ENCODE measurements around the gene CYSLTR2. TPM values are rescaled to one million over a fixed set of nuclear protein-coding genes. Genes with fewer than 3 reads are reported as not detected.

Gene CYSLTR2
- total RNA-seq, 1 experiment from 2014 or later = not detected

- ATAC-seq = no peak
- Mint-ChIP-seq H3K4me1 (no peaks in the 10 kb centered on the region), H3K27me3 (ENCODE audit: low read depth) (peaks cover 2% of the 10 kb centered on the region), H3K27ac (no peak overlapping the region), H3K9me3 (peaks cover 35% of the 10 kb centered on the region), H3K36me3 (peaks cover 15% of the 10 kb centered on the region; the same call in 1 of the 2 replicates), H3K4me3 (no peak overlapping the region)
- POLR2A ChIA-PET = no interaction called here
- CTCF ChIA-PET = no interaction called here
- no peak for DNase-seq (ENCODE audit: low spot score)
- TF ChIP-seq HMGA2 (CRISPR knock-in tag; IDR thresholded peaks at IDR 0.05) (no peak), CDX4 (CRISPR knock-in tag; IDR thresholded peaks at IDR 0.05; ENCODE audit: borderline replicate concordance) (no peak), ARID4B (CRISPR knock-in tag; IDR thresholded peaks at IDR 0.05; ENCODE audit: borderline replicate concordance) (no peak), ZBTB21 (CRISPR knock-in tag; IDR thresholded peaks at IDR 0.05; ENCODE audit: borderline replicate concordance) (no peak), E2F1 (CRISPR knock-in tag; IDR thresholded peaks at IDR 0.05) (no peak), STAT6 (CRISPR knock-in tag; conservative IDR thresholded peaks at IDR 0.05; ENCODE audit: low read depth) (no peak), PRDM15 (CRISPR knock-in tag; IDR thresholded peaks at IDR 0.05) (no peak), AFF4 (CRISPR knock-in tag; IDR thresholded peaks at IDR 0.05; ENCODE audit: borderline replicate concordance) (no peak), PREB (CRISPR knock-in tag; IDR thresholded peaks at IDR 0.05; ENCODE audit: borderline replicate concordance) (no peak), ETV6 (CRISPR knock-in tag; IDR thresholded peaks at IDR 0.05) (no peak), E2F4 (CRISPR knock-in tag; IDR thresholded peaks at IDR 0.05; ENCODE audit: borderline replicate concordance, low read depth) (no peak), FOXP1 (CRISPR knock-in tag; IDR thresholded peaks at IDR 0.05; ENCODE audit: borderline replicate concordance) (no peak), CREB1 (CRISPR knock-in tag; IDR thresholded peaks at IDR 0.05) (no peak), AR (CRISPR knock-in tag; IDR thresholded peaks at IDR 0.05) (no peak)
Observed at GRCh38 chr13:48687249-48687648, 33.5 kb downstream of the CYSLTR2 start.

Data from WTC11 (cell line).